Measurements from ENCODE around the gene CFAP99.

- TF ChIP-seq KDM1A (IDR thresholded peaks at IDR 0.05; ENCODE audit: borderline replicate concordance, low read length) (no peak), BRCA1 (IDR thresholded peaks at IDR 0.05; ENCODE audit: low read depth, low read length) (no peak), MAFK (IDR thresholded peaks at IDR 0.05; ENCODE audit: low read depth, low read length) (no peak), RFX5 (IDR thresholded peaks at IDR 0.05; ENCODE audit: borderline replicate concordance, low read depth, low read length) (no peak), CBX5 (IDR thresholded peaks at IDR 0.05; ENCODE audit: low read depth, low read length) (no peak), CHD2 (IDR thresholded peaks at IDR 0.05; ENCODE audit: low read length) (no peak), POLR2AphosphoS5 (IDR thresholded peaks at IDR 0.05; ENCODE audit: low read depth, low read length) (no peak), POLR2A (IDR thresholded peaks at IDR 0.05; ENCODE audit: control extremely low read depth in 1 of 2, low read depth in 2 of 2, low read length in 2 of 2) (no peak), RXRA (IDR thresholded peaks at IDR 0.05; ENCODE audit: insufficient read depth, low read depth, low read length) (no peak), SRF (IDR thresholded peaks at IDR 0.05; ENCODE audit: low read depth, low read length) (no peak)
- TF ChIP-seq, protein P1, sequence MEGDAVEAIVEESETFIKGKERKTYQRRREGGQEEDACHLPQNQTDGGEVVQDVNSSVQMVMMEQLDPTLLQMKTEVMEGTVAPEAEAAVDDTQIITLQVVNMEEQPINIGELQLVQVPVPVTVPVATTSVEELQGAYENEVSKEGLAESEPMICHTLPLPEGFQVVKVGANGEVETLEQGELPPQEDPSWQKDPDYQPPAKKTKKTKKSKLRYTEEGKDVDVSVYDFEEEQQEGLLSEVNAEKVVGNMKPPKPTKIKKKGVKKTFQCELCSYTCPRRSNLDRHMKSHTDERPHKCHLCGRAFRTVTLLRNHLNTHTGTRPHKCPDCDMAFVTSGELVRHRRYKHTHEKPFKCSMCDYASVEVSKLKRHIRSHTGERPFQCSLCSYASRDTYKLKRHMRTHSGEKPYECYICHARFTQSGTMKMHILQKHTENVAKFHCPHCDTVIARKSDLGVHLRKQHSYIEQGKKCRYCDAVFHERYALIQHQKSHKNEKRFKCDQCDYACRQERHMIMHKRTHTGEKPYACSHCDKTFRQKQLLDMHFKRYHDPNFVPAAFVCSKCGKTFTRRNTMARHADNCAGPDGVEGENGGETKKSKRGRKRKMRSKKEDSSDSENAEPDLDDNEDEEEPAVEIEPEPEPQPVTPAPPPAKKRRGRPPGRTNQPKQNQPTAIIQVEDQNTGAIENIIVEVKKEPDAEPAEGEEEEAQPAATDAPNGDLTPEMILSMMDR (IDR thresholded peaks at IDR 0.05; ENCODE audit: control extremely low read depth in 1 of 3, insufficient read depth in 1 of 3, low read depth in 1 of 3, low read length in 3 of 3): no peak
- TF ChIP-seq, protein P2, sequence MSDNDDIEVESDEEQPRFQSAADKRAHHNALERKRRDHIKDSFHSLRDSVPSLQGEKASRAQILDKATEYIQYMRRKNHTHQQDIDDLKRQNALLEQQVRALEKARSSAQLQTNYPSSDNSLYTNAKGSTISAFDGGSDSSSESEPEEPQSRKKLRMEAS (IDR thresholded peaks at IDR 0.05): no peak
These were observed 19.5 kb upstream of the CFAP99 start for GRCh38 chr4:2399216-2399615.

Data from H1 (cell line).